IMR-90 (cell line): ENCODE results near the gene SLC24A3. TPM values are rescaled to one million over a fixed set of nuclear protein-coding genes. Genes with fewer than 3 reads are reported as not detected.

Experiments
- ATAC-seq: fragments of 200-7000 bp; cut with Tn5 transposase; 2 replicates; pipeline ENCODE4 v1.9.1; 2020; ENCODE audit warnings: low read depth, mild to moderate bottlenecking, moderate library complexity
- BruUV-seq: library from RNA; stranded (reverse); fragments of 400-500 nt; replicated peaks from 2 replicates; lab custom pipeline; 2021; lab: Mats Ljungman, UMichigan
- CTCF ChIA-PET: fragments of 300-600 bp; formaldehyde crosslinking; extraction: SDS; loops from one replicate; lab custom pipeline; 2021; ENCODE audit warnings: antibody characterized with exemption; lab: Yijun Ruan, JAX
- POLR2A ChIA-PET: fragments of 300-600 bp; sonication (Branson Sonifier 250); formaldehyde crosslinking; loops from one replicate; lab custom pipeline; 2022; ENCODE audit warnings: antibody characterized with exemption; ENCODE audit not compliant: unreplicated experiment; lab: Charles Lee
- DNase-seq: peaks from one replicate; pipeline ENCODE4 v3.0.0; 2013
- H2AFZ ChIP-seq: replicated peaks from 2 replicates; pipeline ENCODE3; 2013; ENCODE audit warnings: low read length, mild to moderate bottlenecking; ENCODE audit not compliant: poor library complexity
- H2AK5ac ChIP-seq: 2 replicates; pipeline ENCODE4 v1.6.1; 2013; ENCODE audit warnings: low read depth, low read length, inconsistent platforms
- H2AK9ac ChIP-seq: replicated peaks from 2 replicates; pipeline ENCODE3; 2013; ENCODE audit warnings: mild to moderate bottlenecking, low read depth, low read length, moderate library complexity; ENCODE audit not compliant: poor library complexity
- H2BK120ac ChIP-seq: 2 replicates; pipeline ENCODE4 v1.6.1; 2013; ENCODE audit warnings: low read depth, low read length, inconsistent platforms
- H2BK15ac ChIP-seq: 3 replicates; pipeline ENCODE4 v1.6.1; 2013; ENCODE audit warnings: low read depth, low read length, inconsistent platforms
- H2BK20ac ChIP-seq: 2 replicates; pipeline ENCODE4 v1.6.1; 2013; ENCODE audit warnings: low read depth, mild to moderate bottlenecking, inconsistent platforms, low read length, moderate library complexity
- H2BK5ac ChIP-seq: 2 replicates; pipeline ENCODE4 v1.6.1; 2013; ENCODE audit warnings: mild to moderate bottlenecking, low read depth, low read length, inconsistent platforms; ENCODE audit not compliant: poor library complexity, severe bottlenecking
- H3K14ac ChIP-seq: replicated peaks from 2 replicates; pipeline ENCODE4 v1.6.1; 2013; ENCODE audit warnings: low read depth, low read length, inconsistent platforms
- H3K18ac ChIP-seq: 2 replicates; pipeline ENCODE4 v1.6.1; 2013; ENCODE audit warnings: low read depth, low read length, control low read depth
- H3K23ac ChIP-seq: 2 replicates; pipeline ENCODE4 v1.6.1; 2013; ENCODE audit warnings: low read depth, low read length, inconsistent platforms
- H3K27ac ChIP-seq: 2 replicates; pipeline ENCODE4 v1.5.1; 2013; ENCODE audit warnings: mild to moderate bottlenecking, control low read depth, low read length; ENCODE audit not compliant: insufficient read depth
- H3K27me3 ChIP-seq: 2 replicates; pipeline ENCODE4 v1.6.1; 2013; ENCODE audit warnings: low read length; ENCODE audit not compliant: control insufficient read depth, insufficient read depth
- H3K36me3 ChIP-seq: 2 replicates; pipeline ENCODE4 v1.6.1; 2013; ENCODE audit warnings: low read length, mixed read lengths; ENCODE audit not compliant: control insufficient read depth, insufficient read depth
- H3K4ac ChIP-seq: 2 replicates; pipeline ENCODE4 v1.6.1; 2013; ENCODE audit warnings: low read depth, low read length, inconsistent platforms
- H3K4me1 ChIP-seq: 2 replicates; pipeline ENCODE4 v1.6.1; 2013; ENCODE audit warnings: low read length, mixed read lengths; ENCODE audit not compliant: control insufficient read depth, insufficient read depth
- H3K4me2 ChIP-seq: 2 replicates; pipeline ENCODE4 v1.6.1; 2013; ENCODE audit warnings: low read depth, mild to moderate bottlenecking, control low read depth, low read length, moderate library complexity
- H3K4me3 ChIP-seq: 2 replicates; pipeline ENCODE4 v1.5.1; 2013; ENCODE audit warnings: low read depth, mild to moderate bottlenecking, control low read depth, low read length, moderate library complexity; ENCODE audit not compliant: insufficient read depth
- H3K56ac ChIP-seq: 2 replicates; pipeline ENCODE4 v1.6.1; 2013; ENCODE audit warnings: low read length, inconsistent platforms; ENCODE audit not compliant: insufficient read depth; ENCODE audit errors: extremely low read depth
- H3K79me1 ChIP-seq, 2 experiments: 2 replicates each; pipeline ENCODE4 v1.6.1; 2013; ENCODE audit warnings: low read length in 2 of 2, inconsistent platforms in 1 of 2, low read depth in 1 of 2
- H3K9ac ChIP-seq: 2 replicates; pipeline ENCODE4 v1.6.1; 2013; ENCODE audit warnings: low read depth, low read length, control low read depth
- H3K9me1 ChIP-seq: 2 replicates; pipeline ENCODE4 v1.6.1; 2013; ENCODE audit warnings: low read length, inconsistent platforms; ENCODE audit not compliant: insufficient read depth
- H3K9me3 ChIP-seq: 2 replicates; pipeline ENCODE4 v1.6.1; 2013; ENCODE audit warnings: low read length; ENCODE audit not compliant: control insufficient read depth, insufficient read depth
- H4K20me1 ChIP-seq: 2 replicates; pipeline ENCODE4 v1.6.1; 2013; ENCODE audit warnings: low read length, inconsistent platforms; ENCODE audit not compliant: insufficient read depth
- H4K5ac ChIP-seq: 2 replicates; pipeline ENCODE4 v1.6.1; 2013; ENCODE audit warnings: mild to moderate bottlenecking, low read depth, low read length, control low read depth
- H4K8ac ChIP-seq, 2 experiments: 2 replicates each; pipeline ENCODE4 v1.6.1; 2013; ENCODE audit warnings: low read depth in 2 of 2, low read length in 2 of 2, control low read depth in 1 of 2, inconsistent platforms in 1 of 2
- H4K91ac ChIP-seq: 2 replicates; pipeline ENCODE4 v1.6.1; 2013; ENCODE audit warnings: low read depth, low read length, inconsistent platforms; ENCODE audit not compliant: insufficient read depth
- BHLHE40 ChIP-seq: fragments of 150-350 bp; IDR thresholded peaks from 2 replicates; pipeline ENCODE4 v1.6.1; 2016; ENCODE audit warnings: mild to moderate bottlenecking, low read depth, low read length
- NFE2L2 ChIP-seq: fragments of 150-350 bp; IDR thresholded peaks from 2 replicates; pipeline ENCODE4 v1.6.1; 2016; ENCODE audit warnings: low read depth, mild to moderate bottlenecking, low read length
- POLR2A ChIP-seq: IDR thresholded peaks from 2 replicates; pipeline ENCODE4 v1.6.1; 2012; ENCODE audit warnings: mild to moderate bottlenecking, low read depth, low read length
- SMC3 ChIP-seq: fragments of 150-350 bp; IDR thresholded peaks from 2 replicates; pipeline ENCODE4 v1.6.1; 2016; ENCODE audit warnings: low read depth, mild to moderate bottlenecking, antibody characterized with exemption, low read length, moderate library complexity
- WGBS, 2 experiments: methylation state at CpG; one replicate each; pipeline versions ENCODE4 v1.1.5 to v1.1.7; 2013; ENCODE audit warnings: missing lambda C conversion rate in 2 of 2; ENCODE audit not compliant: insufficient read length in 1 of 2; ENCODE audit errors: extremely low coverage in 2 of 2; 5-methylcytosine and 5-hydroxymethylcytosine counted together
- dilution Hi-C: fragments of 300-500 bp; cut with HindIII; formaldehyde crosslinking; loops from one replicate; pipeline ENCODE4 v1.14.3; 2018; ENCODE audit warnings: low sequenced_read_pairs; ENCODE audit not compliant: unreplicated experiment
- in situ Hi-C: fragments of 300-500 bp; cut with MboI; formaldehyde crosslinking; loops from 3 replicates; pipeline ENCODE4 v1.14.3; 2019; ENCODE audit warnings: low sequenced_read_pairs, inconsistent platforms, mixed read lengths
- intact Hi-C: fragments of 100-400 bp; cut with micrococcal nuclease; formaldehyde crosslinking; loops from 2 replicates; pipeline ENCODE4 v1.10.0; 2022
- polyA plus RNA-seq, 3 experiments: library from polyadenylated mRNA; depleted of rRNA; stranded (reverse); fragments of >200 nt; gene quantifications; 2 replicates each; pipeline ENCODE4 v1.2.3, GENCODE V29; 2012; ENCODE audit warnings: low replicate concordance in 1 of 3
- total RNA-seq: library from RNA; depleted of rRNA; stranded (reverse); fragments of >200 nt; gene quantifications from 2 replicates; pipeline ENCODE4 v1.2.3, GENCODE V29; 2012
- TF ChIP-seq, protein P1 (sequence below): fragments of 150-350 bp; IDR thresholded peaks from 2 replicates; pipeline ENCODE4 v1.6.1; 2016; ENCODE audit warnings: low read depth, mild to moderate bottlenecking, low read length, moderate library complexity, borderline replicate concordance
- TF ChIP-seq, protein P2 (sequence below): conservative IDR thresholded peaks from 2 replicates; pipeline ENCODE4 v1.5.1; 2012; ENCODE audit warnings: mild to moderate bottlenecking, low read depth, low read length, improper control_type of control experiment

The SLC24A3 gene
- total and polyA plus RNA-seq, 2 of the 4 experiments (the other 2 are of a cell fraction), result not detected

GRCh38 chr20:19524691-19525090, 312.2 kb downstream of the SLC24A3 start:
- H2AK5ac ChIP-seq, result no peak overlapping the region
- no peak overlapping the region for H2BK120ac ChIP-seq
- no peaks in the 10 kb centered on the region for H3K36me3 ChIP-seq
- POLR2A ChIA-PET, result no interaction called here
- no peak overlapping the region for H2BK20ac ChIP-seq
- H3K4me3 ChIP-seq, result no peak overlapping the region
- TF ChIP-seq POLR2A, result no peak
- TF ChIP-seq, protein P1, sequence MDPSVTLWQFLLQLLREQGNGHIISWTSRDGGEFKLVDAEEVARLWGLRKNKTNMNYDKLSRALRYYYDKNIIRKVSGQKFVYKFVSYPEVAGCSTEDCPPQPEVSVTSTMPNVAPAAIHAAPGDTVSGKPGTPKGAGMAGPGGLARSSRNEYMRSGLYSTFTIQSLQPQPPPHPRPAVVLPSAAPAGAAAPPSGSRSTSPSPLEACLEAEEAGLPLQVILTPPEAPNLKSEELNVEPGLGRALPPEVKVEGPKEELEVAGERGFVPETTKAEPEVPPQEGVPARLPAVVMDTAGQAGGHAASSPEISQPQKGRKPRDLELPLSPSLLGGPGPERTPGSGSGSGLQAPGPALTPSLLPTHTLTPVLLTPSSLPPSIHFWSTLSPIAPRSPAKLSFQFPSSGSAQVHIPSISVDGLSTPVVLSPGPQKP, result no peak
- TF ChIP-seq, protein P2, sequence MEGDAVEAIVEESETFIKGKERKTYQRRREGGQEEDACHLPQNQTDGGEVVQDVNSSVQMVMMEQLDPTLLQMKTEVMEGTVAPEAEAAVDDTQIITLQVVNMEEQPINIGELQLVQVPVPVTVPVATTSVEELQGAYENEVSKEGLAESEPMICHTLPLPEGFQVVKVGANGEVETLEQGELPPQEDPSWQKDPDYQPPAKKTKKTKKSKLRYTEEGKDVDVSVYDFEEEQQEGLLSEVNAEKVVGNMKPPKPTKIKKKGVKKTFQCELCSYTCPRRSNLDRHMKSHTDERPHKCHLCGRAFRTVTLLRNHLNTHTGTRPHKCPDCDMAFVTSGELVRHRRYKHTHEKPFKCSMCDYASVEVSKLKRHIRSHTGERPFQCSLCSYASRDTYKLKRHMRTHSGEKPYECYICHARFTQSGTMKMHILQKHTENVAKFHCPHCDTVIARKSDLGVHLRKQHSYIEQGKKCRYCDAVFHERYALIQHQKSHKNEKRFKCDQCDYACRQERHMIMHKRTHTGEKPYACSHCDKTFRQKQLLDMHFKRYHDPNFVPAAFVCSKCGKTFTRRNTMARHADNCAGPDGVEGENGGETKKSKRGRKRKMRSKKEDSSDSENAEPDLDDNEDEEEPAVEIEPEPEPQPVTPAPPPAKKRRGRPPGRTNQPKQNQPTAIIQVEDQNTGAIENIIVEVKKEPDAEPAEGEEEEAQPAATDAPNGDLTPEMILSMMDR, result no peak
- no peak for TF ChIP-seq BHLHE40
- TF ChIP-seq SMC3, result no peak
- no peak for TF ChIP-seq NFE2L2
- H3K18ac ChIP-seq, result no peak overlapping the region
- no peak overlapping the region for H2BK5ac ChIP-seq
- no peak for DNase-seq
- whole genome bisulfite sequencing, 2 experiments, result 17% methylated on average over 1 of the region's 1 CpG; no CpG with 5 or more reads in 1 of the 2 experiments
- H2BK15ac ChIP-seq, result no peak overlapping the region
- no peak overlapping the region for H3K14ac ChIP-seq
- no peak overlapping the region for H3K27ac ChIP-seq
- H2AK9ac ChIP-seq, result no peak overlapping the region
- dilution Hi-C loops (no loop called here), in situ Hi-C loops (no loop called here), intact Hi-C loops (no loop called here)
- H3K79me1 ChIP-seq, result no peaks in the 10 kb centered on the region
- no peaks in the 10 kb centered on the region for H3K4me1 ChIP-seq
- no peak overlapping the region for H3K23ac ChIP-seq
- no peak for ATAC-seq
- H3K9ac ChIP-seq, result no peak overlapping the region
- H3K4me2 ChIP-seq, result no peak overlapping the region
- CTCF ChIA-PET, result no interaction called here
- H4K5ac ChIP-seq, result no peak overlapping the region
- no TSS peak for BruUV-seq
- no peak overlapping the region for H2AFZ ChIP-seq
- no peaks in the 10 kb centered on the region for H3K9me3 ChIP-seq
- no peak overlapping the region for H3K4ac ChIP-seq
- H3K27me3 ChIP-seq, result no peaks in the 10 kb centered on the region
- H4K8ac ChIP-seq, result no peak overlapping the region
- no peaks in the 10 kb centered on the region for H4K20me1 ChIP-seq
- H3K56ac ChIP-seq, result no peak overlapping the region
- no peaks in the 10 kb centered on the region for H3K9me1 ChIP-seq
- H4K91ac ChIP-seq, result no peak overlapping the region
